Naive thymus-derived CD4-positive, alpha-beta T cell (primary cell): ENCODE measurements around the gene OR51Q1. TPM values are rescaled to one million over a fixed set of nuclear protein-coding genes. Genes with fewer than 3 reads are reported as not detected.

Experiments used
- ATAC-seq: fragments of 150-1000 bp; cut with Tn5 transposase; 2 replicates; pipeline ENCODE4 v1.10.0; 2021; ENCODE audit warnings: mild to moderate bottlenecking, moderate library complexity
- CTCF ChIA-PET: fragments of 350-600 bp; sonication (Branson Sonifier 250); formaldehyde crosslinking; loops from one replicate; lab custom pipeline; 2021; ENCODE audit warnings: antibody characterized with exemption; lab: Charles Lee
- POLR2A ChIA-PET: fragments of 350-600 bp; sonication (Branson Sonifier 250); formaldehyde crosslinking; loops from one replicate; lab custom pipeline; 2021; ENCODE audit warnings: antibody characterized with exemption, inconsistent platforms; lab: Charles Lee
- DNase-seq, 9 donors: peaks; one replicate each; pipeline versions ENCODE4 v3.0.0 to v3.0.0-alpha.2; 2020 to 2022; ENCODE audit warnings: mixed read lengths in 1 of 9
- H3K27ac ChIP-seq: one replicate; pipeline ENCODE4 v1.7.0; 2013; ENCODE audit warnings: mild to moderate bottlenecking, low read depth, low read length, moderate library complexity
- H3K27me3 ChIP-seq, 2 donors: one replicate each; pipeline ENCODE4 v1.7.0; 2013; ENCODE audit warnings: low read length in 2 of 2, mild to moderate bottlenecking in 2 of 2, moderate library complexity in 2 of 2; ENCODE audit not compliant: control insufficient read depth in 2 of 2, insufficient read depth in 2 of 2
- H3K36me3 ChIP-seq, 3 experiments: 1 replicate in 2 of 3; 2 replicates in 1 of 3; pipeline ENCODE4 v1.7.0; 2013; ENCODE audit warnings: low read length in 3 of 3, mild to moderate bottlenecking in 3 of 3, moderate library complexity in 1 of 3; ENCODE audit not compliant: insufficient read depth in 3 of 3, control insufficient read depth in 2 of 3
- H3K4me1 ChIP-seq, 2 donors: one replicate each; pipeline ENCODE4 v1.7.0; 2013; ENCODE audit warnings: low read length in 2 of 2, mild to moderate bottlenecking in 2 of 2, moderate library complexity in 1 of 2; ENCODE audit not compliant: control insufficient read depth in 2 of 2, insufficient read depth in 2 of 2
- H3K4me3 ChIP-seq: 2 replicates; pipeline ENCODE4 v1.7.0; 2013; ENCODE audit warnings: mild to moderate bottlenecking, low read length
- H3K9me3 ChIP-seq, 3 experiments: 1 replicate in 2 of 3; 2 replicates in 1 of 3; pipeline ENCODE4 v1.7.0; 2013; ENCODE audit warnings: low read length in 3 of 3; ENCODE audit not compliant: control insufficient read depth in 2 of 3
- H3K27ac Mint-ChIP-seq, 9 donors: one replicate each; pipeline ENCODE4 v1.8.0; 2020 to 2022; ENCODE audit warnings: mixed read lengths in 9 of 9, mild to moderate bottlenecking in 8 of 9, moderate library complexity in 5 of 9, inconsistent platforms in 2 of 9
- H3K27me3 Mint-ChIP-seq, 5 donors: one replicate each; pipeline ENCODE4 v1.8.0; 2021 to 2022; ENCODE audit warnings: mixed read lengths in 5 of 5, mild to moderate bottlenecking in 1 of 5
- H3K36me3 Mint-ChIP-seq, 5 donors: one replicate each; pipeline ENCODE4 v1.8.0; 2020 to 2022; ENCODE audit warnings: mixed read lengths in 5 of 5, mild to moderate bottlenecking in 3 of 5, inconsistent platforms in 1 of 5
- H3K4me1 Mint-ChIP-seq, 7 donors: one replicate each; pipeline ENCODE4 v1.8.0; 2020 to 2022; ENCODE audit warnings: mixed read lengths in 7 of 7, mild to moderate bottlenecking in 3 of 7, inconsistent platforms in 1 of 7
- H3K4me3 Mint-ChIP-seq, 10 donors: one replicate each; pipeline ENCODE4 v1.8.0; 2020 to 2022; ENCODE audit warnings: mild to moderate bottlenecking in 10 of 10, mixed read lengths in 10 of 10, moderate library complexity in 6 of 10, inconsistent platforms in 2 of 10
- H3K9me3 Mint-ChIP-seq, 11 donors: one replicate each; pipeline ENCODE4 v1.8.0; 2020 to 2022; ENCODE audit warnings: mixed read lengths in 11 of 11, mild to moderate bottlenecking in 4 of 11, inconsistent platforms in 1 of 11, moderate library complexity in 1 of 11
- intact Hi-C, 2 donors: fragments of 100-400 bp; cut with micrococcal nuclease; formaldehyde crosslinking; loops; one replicate each; pipeline ENCODE4 v1.15.1; 2023
- polyA plus RNA-seq, 2 donors: library from polyadenylated mRNA; unstranded; fragments of 300-500 nt; fragmentation: Illumina TruSeq; gene quantifications; one replicate each; pipeline ENCODE4 v1.2.3, GENCODE V29; 2021
- total RNA-seq, 6 experiments: library from RNA in 5 of 6; stranded (reverse) in 5 of 6; gene quantifications; 1 replicate in 5 of 6; 2 replicates in 1 of 6; pipeline ENCODE4 v1.2.3 and lab custom pipeline; 2021 to 2026

Gene OR51Q1
- total and polyA plus RNA-seq, 7 experiments from 2014 or later, result not detected

DNA sequence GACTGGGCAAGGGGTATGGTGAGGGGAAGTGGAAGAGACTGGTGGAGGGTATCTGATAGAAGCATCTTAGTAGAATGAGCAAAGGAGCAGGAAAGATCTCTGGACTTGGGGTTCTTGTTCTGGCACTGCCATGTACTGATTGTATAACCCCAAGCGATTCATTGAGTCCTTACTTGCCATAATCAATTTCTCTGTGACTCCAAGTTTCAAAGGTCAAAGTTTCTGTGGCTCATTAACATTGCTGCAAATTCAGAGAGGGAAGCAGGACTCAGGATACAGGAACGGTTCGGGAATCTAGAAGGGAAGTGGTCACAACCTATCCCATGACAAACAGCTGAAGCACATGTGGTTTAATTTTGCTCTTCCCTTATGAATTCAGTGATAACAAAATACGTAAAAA lies 27.5 kb downstream of the OR51Q1 start:
- H3K27ac Mint-ChIP-seq, result no peak overlapping the region
- DNase-seq (no peak), ATAC-seq (no peak)
- H3K36me3 Mint-ChIP-seq, result no peaks in the 10 kb centered on the region
- CTCF ChIA-PET, result no interaction called here
- Histone ChIP-seq H3K4me3 (no peak overlapping the region), H3K9me3 (no peaks in the 10 kb centered on the region), H3K27ac (no peak overlapping the region), H3K36me3 (no peaks in the 10 kb centered on the region), H3K27me3 (no peaks in the 10 kb centered on the region), H3K4me1 (no peaks in the 10 kb centered on the region)
- H3K4me3 Mint-ChIP-seq, result no peak overlapping the region
- no peaks in the 10 kb centered on the region for H3K9me3 Mint-ChIP-seq
- POLR2A ChIA-PET, result no interaction called here
- H3K27me3 Mint-ChIP-seq, result peaks cover 0 to 22% (median 17%) of the 10 kb centered on the region in 5 donors
- intact Hi-C loops, result no loop called here
- no peaks in the 10 kb centered on the region for H3K4me1 Mint-ChIP-seq

DNA sequence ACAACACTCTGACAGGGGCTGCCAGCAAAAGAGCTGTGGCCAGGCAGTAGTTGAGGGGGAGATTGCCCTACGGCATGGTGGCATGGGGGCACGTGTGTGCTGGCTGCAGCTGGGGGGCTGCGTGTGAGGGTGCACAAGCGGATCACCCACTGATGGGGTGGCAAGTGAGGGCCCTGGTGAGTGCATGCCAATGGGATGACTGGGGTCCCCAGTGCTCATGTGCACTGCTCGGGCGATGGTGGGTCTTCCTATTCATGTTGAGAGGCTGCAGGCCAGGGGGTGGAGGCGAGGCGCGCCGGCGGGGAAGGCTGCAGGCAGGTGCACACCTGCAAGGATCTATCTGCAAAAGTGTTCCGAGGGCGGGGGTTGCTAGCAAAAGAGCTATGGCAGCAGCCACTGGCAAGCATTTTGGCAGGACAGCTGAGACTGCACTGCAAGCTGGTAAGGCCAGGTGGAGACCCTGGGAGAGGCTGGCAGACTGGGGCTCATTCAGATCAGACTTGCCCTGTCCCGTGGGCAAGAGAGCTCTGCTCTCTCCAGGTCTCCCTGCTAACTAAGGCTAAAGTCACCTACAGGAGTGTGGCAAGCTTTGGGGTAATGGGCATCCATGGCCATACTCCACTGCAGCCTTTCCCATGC lies 39.2 kb downstream of the OR51Q1 start:
- Mint-ChIP-seq H3K27ac (no peak overlapping the region), H3K9me3 (peaks cover 0 to 13% (median 0%) of the 10 kb centered on the region in 11 donors), H3K4me3 (no peak overlapping the region), H3K27me3 (peaks cover under 1 to 7% (median 4%) of the 10 kb centered on the region in 5 donors), H3K4me1 (peaks cover 0 to 4% (median 0%) of the 10 kb centered on the region in 7 donors), H3K36me3 (no peaks in the 10 kb centered on the region)
- H3K9me3 ChIP-seq, result no peaks in the 10 kb centered on the region
- no peak overlapping the region for H3K4me3 ChIP-seq
- ATAC-seq, result no peak
- no peak overlapping the region for H3K27ac ChIP-seq
- no peaks in the 10 kb centered on the region for H3K4me1 ChIP-seq
- no peaks in the 10 kb centered on the region for H3K36me3 ChIP-seq
- POLR2A ChIA-PET, result no interaction called here
- intact Hi-C loops, result no loop called here
- H3K27me3 ChIP-seq, result no peaks in the 10 kb centered on the region
- no peak for DNase-seq
- CTCF ChIA-PET, result no interaction called here

DNA sequence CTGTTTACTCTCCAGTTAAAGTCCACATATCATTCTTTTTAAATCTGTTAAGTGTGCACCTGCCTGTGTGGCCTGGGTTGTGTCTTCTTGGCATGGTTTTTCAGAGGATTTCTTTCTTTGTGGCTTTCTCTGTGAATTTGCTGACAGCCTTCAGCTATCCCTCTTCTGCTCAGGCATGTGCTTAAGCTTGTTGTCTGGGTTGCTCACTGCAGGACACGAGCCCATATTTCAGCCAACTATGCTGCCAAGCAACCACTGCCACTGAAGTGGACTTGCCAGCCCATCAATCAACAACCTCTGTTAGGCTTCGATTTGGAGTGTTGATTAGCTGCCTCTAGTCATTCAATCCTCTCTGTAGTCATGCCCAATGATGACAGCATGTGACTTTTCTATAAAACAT lies 45.6 kb downstream of the OR51Q1 start:
- intact Hi-C loops, result no loop called here
- CTCF ChIA-PET, result no interaction called here
- H3K27ac Mint-ChIP-seq, result no peak overlapping the region
- Histone ChIP-seq H3K36me3 (no peaks in the 10 kb centered on the region), H3K9me3 (no peaks in the 10 kb centered on the region), H3K4me3 (no peak overlapping the region), H3K27me3 (no peaks in the 10 kb centered on the region), H3K27ac (no peak overlapping the region), H3K4me1 (no peaks in the 10 kb centered on the region)
- DNase-seq, result no peak
- peaks cover 0 to 3% (median 0%) of the 10 kb centered on the region in 11 donors for H3K9me3 Mint-ChIP-seq
- ATAC-seq, result no peak
- H3K4me1 Mint-ChIP-seq, result no peaks in the 10 kb centered on the region
- H3K27me3 Mint-ChIP-seq, result peaks cover 0 to 33% (median 15%) of the 10 kb centered on the region in 5 donors
- POLR2A ChIA-PET, result no interaction called here
- H3K36me3 Mint-ChIP-seq, result no peaks in the 10 kb centered on the region
- no peak overlapping the region for H3K4me3 Mint-ChIP-seq

Other genes starting within 250 kb of the OR51Q1 start
- gene OR51V1, start 221.4 kb upstream of the OR51Q1 start, total RNA-seq, result not detected
- gene OR51V1, start 221.4 kb upstream of the OR51Q1 start, polyA plus RNA-seq, result not detected
- 10 to 100 TPM in 1 of 5 experiments, under 1 TPM in 1, not detected in 3; 1.00 to 56.2 TPM for gene HBB, start 195.0 kb upstream of the OR51Q1 start, total RNA-seq
- under 1 TPM; 0.67 to 0.91 TPM for gene HBB, start 195.0 kb upstream of the OR51Q1 start, polyA plus RNA-seq
- not detected for gene HBD, start 187.6 kb upstream of the OR51Q1 start, total RNA-seq
- gene HBD, start 187.6 kb upstream of the OR51Q1 start, polyA plus RNA-seq, result not detected
- not detected for gene HBG1, start 172.3 kb upstream of the OR51Q1 start, total RNA-seq
- gene HBG1, start 172.3 kb upstream of the OR51Q1 start, polyA plus RNA-seq, result not detected
- not detected for gene HBG2, start 167.3 kb upstream of the OR51Q1 start, total RNA-seq
- gene HBG2, start 167.3 kb upstream of the OR51Q1 start, polyA plus RNA-seq, result not detected
- not detected for gene HBE1, start 152.2 kb upstream of the OR51Q1 start, total RNA-seq
- gene HBE1, start 152.2 kb upstream of the OR51Q1 start, polyA plus RNA-seq, result not detected
- gene OR51B4, start 120.2 kb upstream of the OR51Q1 start, total RNA-seq, result not detected
- gene OR51B4, start 120.2 kb upstream of the OR51Q1 start, polyA plus RNA-seq, result not detected
- gene OR51B2, start 97.8 kb upstream of the OR51Q1 start, total RNA-seq, result not detected
- gene OR51B2, start 97.8 kb upstream of the OR51Q1 start, polyA plus RNA-seq, result not detected
- gene OR51B5, start 78.6 kb upstream of the OR51Q1 start, total RNA-seq, result under 1 TPM in 1 of 5 experiments, not detected in 4; 0.48 TPM
- not detected for gene OR51B5, start 78.6 kb upstream of the OR51Q1 start, polyA plus RNA-seq
- not detected for gene OR51B6, start 70.6 kb upstream of the OR51Q1 start, total RNA-seq
- gene OR51B6, start 70.6 kb upstream of the OR51Q1 start, polyA plus RNA-seq, result not detected
- gene OR51M1, start 38.3 kb upstream of the OR51Q1 start, total RNA-seq, result not detected
- gene OR51M1, start 38.3 kb upstream of the OR51Q1 start, polyA plus RNA-seq, result not detected
- gene OR51I1, start 19.4 kb downstream of the OR51Q1 start, total RNA-seq, result not detected
- not detected for gene OR51I1, start 19.4 kb downstream of the OR51Q1 start, polyA plus RNA-seq
- not detected for gene OR51I2, start 27.2 kb downstream of the OR51Q1 start, total RNA-seq
- gene OR51I2, start 27.2 kb downstream of the OR51Q1 start, polyA plus RNA-seq, result not detected
- not detected for gene OR52D1, start 66.6 kb downstream of the OR51Q1 start, total RNA-seq
- gene OR52D1, start 66.6 kb downstream of the OR51Q1 start, polyA plus RNA-seq, result not detected
- under 1 TPM in 3 of 5 experiments, not detected in 2; 0.32 to 0.57 (median 0.49) TPM for gene UBQLN3, start 87.8 kb downstream of the OR51Q1 start, total RNA-seq
- not detected for gene UBQLN3, start 87.8 kb downstream of the OR51Q1 start, polyA plus RNA-seq
- gene UBQLNL, start 94.6 kb downstream of the OR51Q1 start, total RNA-seq, result under 1 TPM; 0.53 to 0.73 (median 0.60) TPM
- under 1 TPM in 1 of 2 donors, not detected in 1; 0.10 TPM for gene UBQLNL, start 94.6 kb downstream of the OR51Q1 start, polyA plus RNA-seq
- gene OR52H1, start 126.4 kb downstream of the OR51Q1 start, total RNA-seq, result under 1 TPM in 3 of 5 experiments, not detected in 2; 0.32 to 0.49 (median 0.48) TPM
- gene OR52H1, start 126.4 kb downstream of the OR51Q1 start, polyA plus RNA-seq, result not detected
- not detected for gene OR52B6, start 158.8 kb downstream of the OR51Q1 start, total RNA-seq
- not detected for gene OR52B6, start 158.8 kb downstream of the OR51Q1 start, polyA plus RNA-seq
- gene TRIM6, start 174.5 kb downstream of the OR51Q1 start, total RNA-seq, result under 1 TPM in 1 of 5 experiments, not detected in 4; 0.36 TPM
- not detected for gene TRIM6, start 174.5 kb downstream of the OR51Q1 start, polyA plus RNA-seq
- 10 to 100 TPM in 4 of 5 experiments, 1 to 10 TPM in 1; 5.8 to 14.2 (median 10.8) TPM for gene TRIM34, start 202.9 kb downstream of the OR51Q1 start, total RNA-seq
- 10 to 100 TPM; 10.8 to 12.6 TPM for gene TRIM34, start 202.9 kb downstream of the OR51Q1 start, polyA plus RNA-seq